ENCODE results near the gene PNKD. TPM values are rescaled to one million over a fixed set of nuclear protein-coding genes. Genes with fewer than 3 reads are reported as not detected.
"Not testable (repeated sequence)": the region's sequence is repeated elsewhere in the genome, so short reads cannot be mapped to it uniquely, and the experiment has no call there.

The PNKD gene
- total RNA-seq, 4 donors from 2014 or later = 63.9 to 690 (median 70.4) TPM

DNA sequence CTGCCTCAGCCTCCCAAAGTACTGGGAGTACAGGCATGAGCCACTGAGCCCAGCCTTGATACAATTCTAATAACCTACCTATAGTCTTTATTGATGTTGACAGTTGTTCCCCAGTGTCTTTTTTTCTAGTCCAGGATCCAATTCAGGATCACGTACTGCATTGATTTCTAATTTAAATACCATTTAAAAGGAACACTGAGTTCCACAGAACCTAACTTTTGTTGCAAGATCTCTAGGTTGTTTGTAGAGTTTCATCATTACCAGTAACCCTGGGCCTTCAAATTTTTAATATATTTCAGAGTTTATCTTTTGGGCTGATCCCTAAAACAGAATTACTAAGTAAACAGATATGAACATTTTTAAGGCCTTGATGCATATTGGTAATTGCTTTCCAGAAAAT, 43.0 kb downstream of the PNKD start:
- no peaks in the 10 kb centered on the region for H3K36me3 ChIP-seq
- no peak for TF ChIP-seq POLR2A (IDR thresholded peaks at IDR 0.05)
- TF ChIP-seq, protein P1, sequence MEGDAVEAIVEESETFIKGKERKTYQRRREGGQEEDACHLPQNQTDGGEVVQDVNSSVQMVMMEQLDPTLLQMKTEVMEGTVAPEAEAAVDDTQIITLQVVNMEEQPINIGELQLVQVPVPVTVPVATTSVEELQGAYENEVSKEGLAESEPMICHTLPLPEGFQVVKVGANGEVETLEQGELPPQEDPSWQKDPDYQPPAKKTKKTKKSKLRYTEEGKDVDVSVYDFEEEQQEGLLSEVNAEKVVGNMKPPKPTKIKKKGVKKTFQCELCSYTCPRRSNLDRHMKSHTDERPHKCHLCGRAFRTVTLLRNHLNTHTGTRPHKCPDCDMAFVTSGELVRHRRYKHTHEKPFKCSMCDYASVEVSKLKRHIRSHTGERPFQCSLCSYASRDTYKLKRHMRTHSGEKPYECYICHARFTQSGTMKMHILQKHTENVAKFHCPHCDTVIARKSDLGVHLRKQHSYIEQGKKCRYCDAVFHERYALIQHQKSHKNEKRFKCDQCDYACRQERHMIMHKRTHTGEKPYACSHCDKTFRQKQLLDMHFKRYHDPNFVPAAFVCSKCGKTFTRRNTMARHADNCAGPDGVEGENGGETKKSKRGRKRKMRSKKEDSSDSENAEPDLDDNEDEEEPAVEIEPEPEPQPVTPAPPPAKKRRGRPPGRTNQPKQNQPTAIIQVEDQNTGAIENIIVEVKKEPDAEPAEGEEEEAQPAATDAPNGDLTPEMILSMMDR (IDR thresholded peaks at IDR 0.05) = no peak
- peak overlapping the region in 1 of 4 donors; percentile 84 for H3K27ac ChIP-seq
- H3K4me1 ChIP-seq = peaks cover 0 to 12% (median 0%) of the 10 kb centered on the region in 4 donors
- DNase-seq = no peak
- no peaks in the 10 kb centered on the region for H3K27me3 ChIP-seq
- no peak overlapping the region for H3K4me3 ChIP-seq
- no peaks in the 10 kb centered on the region for H3K9me3 ChIP-seq

DNA sequence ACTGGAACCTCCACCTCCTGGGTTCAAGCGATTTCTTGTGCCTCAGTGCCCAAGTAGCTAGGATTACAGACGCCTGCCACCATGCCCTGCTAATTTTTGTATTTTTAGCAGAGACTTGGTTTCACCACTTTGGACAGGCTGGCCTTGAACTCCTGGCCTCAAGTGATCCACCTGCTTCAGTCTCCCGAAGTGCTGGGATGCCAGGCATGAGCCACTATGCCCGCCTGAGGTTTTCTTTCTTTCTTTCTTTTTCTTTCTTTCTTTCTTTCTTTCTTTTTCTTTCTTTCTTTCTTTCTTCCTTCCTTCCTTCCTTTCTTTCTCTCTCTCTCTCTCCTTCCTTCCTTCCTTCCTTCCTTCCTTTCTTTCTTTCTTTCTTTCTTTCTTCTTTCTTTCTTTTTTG, 44.4 kb downstream of the PNKD start:
- H3K4me3 ChIP-seq, H3K27ac ChIP-seq, H3K36me3 ChIP-seq, H3K27me3 ChIP-seq, DNase-seq, H3K9me3 ChIP-seq: not testable (repeated sequence)
- H3K4me1 ChIP-seq = peaks cover 0 to 12% (median 0%) of the 10 kb centered on the region in 4 donors

DNA sequence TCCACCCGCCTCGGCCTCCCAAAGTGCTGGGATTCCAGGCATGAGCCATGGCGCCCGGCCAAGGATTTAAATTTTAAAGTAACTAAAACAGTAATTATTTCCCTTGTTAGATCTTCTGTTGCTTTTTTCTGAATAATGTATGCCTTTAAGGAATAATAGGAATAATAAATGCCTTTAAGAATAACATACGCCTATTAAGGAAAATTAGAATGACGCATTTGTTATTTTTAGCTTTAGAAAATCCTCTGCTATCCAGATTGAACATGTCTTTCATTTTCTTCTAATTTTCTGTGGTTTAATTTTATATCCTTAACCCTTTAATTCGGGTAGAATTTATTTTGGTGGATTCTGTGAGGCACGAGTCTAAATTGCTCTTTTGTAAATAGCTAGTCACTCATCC, 45.1 kb downstream of the PNKD start:
- no peak overlapping the region for H3K27ac ChIP-seq
- H3K4me1 ChIP-seq = peaks cover 0 to 12% (median 0%) of the 10 kb centered on the region in 4 donors
- no peaks in the 10 kb centered on the region for H3K9me3 ChIP-seq
- H3K27me3 ChIP-seq = no peaks in the 10 kb centered on the region
- H3K36me3 ChIP-seq = no peaks in the 10 kb centered on the region
- TF ChIP-seq POLR2A (IDR thresholded peaks at IDR 0.05) = no peak
- TF ChIP-seq, protein P1 (IDR thresholded peaks at IDR 0.05) = no peak
- no peak for DNase-seq
- no peak overlapping the region for H3K4me3 ChIP-seq

DNA sequence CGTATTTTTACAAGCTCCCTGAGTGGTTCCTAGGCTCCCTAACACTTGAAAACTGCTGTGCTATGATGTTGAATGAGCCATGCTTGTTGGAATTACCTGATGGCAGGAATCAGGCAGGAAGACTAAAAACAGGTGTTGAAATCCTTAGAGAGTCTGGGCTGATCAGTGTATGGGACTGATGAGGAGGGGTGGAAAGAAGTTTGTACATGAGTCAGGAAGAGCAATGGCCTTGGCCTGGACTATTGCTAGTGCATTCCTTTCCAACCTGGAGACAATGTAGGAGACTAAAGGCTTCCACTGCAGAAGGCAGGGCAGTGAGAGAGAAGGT, 46.9 kb downstream of the PNKD start:
- H3K4me3 ChIP-seq = no peak overlapping the region
- TF ChIP-seq, protein P1 (IDR thresholded peaks at IDR 0.05) = no peak
- TF ChIP-seq POLR2A (IDR thresholded peaks at IDR 0.05) = no peak
- no peaks in the 10 kb centered on the region for H3K9me3 ChIP-seq
- no peak for DNase-seq
- H3K27ac ChIP-seq = no peak overlapping the region
- no peaks in the 10 kb centered on the region for H3K36me3 ChIP-seq
- peaks cover 0 to 16% (median 0%) of the 10 kb centered on the region in 4 donors for H3K4me1 ChIP-seq
- H3K27me3 ChIP-seq = no peaks in the 10 kb centered on the region

DNA sequence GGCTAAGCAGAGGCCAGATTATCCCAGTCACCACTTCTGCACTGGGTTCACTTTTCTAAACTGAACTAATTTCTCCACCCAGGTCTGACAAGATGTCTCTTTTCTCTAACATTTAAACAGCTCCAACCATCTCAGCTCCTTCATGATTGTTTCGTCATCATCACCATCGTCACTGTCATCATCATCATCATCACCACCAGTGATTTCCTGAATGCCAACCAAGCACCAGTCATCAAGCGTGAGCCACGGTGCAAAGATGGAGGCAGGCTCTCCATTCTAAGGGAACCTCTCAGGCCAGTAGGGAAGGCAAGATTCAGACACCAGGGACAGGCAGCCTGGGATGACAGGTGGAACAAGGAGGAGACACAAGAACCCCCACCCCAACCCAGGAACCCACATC, 47.5 kb downstream of the PNKD start:
- no peak for DNase-seq
- no peak overlapping the region for H3K4me3 ChIP-seq
- no peak overlapping the region for H3K27ac ChIP-seq

DNA sequence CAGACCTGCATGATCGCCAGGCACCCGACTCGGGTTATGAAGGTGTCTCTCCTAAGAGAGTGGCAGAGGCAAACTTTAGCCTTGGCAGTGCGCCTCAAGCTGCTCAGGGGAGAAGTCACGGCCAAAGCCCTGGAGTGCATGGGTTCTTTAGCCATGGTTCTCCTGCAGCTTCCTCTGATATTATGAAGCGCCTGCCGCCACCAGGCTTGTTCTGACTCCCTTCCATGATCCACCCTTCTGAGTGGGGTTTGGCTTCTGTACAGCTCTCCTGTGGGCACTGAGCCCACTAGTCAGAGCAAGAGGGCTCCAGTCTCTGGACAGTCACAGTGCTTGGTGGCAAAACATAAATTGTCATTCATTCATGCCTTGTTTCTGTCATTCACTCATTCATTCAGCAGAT, 47.9 kb downstream of the PNKD start:
- H3K4me3 ChIP-seq = no peak overlapping the region
- no peaks in the 10 kb centered on the region for H3K27me3 ChIP-seq
- no peak overlapping the region for H3K27ac ChIP-seq
- H3K9me3 ChIP-seq = no peaks in the 10 kb centered on the region
- no peaks in the 10 kb centered on the region for H3K36me3 ChIP-seq
- DNase-seq = no peak
- TF ChIP-seq POLR2A (IDR thresholded peaks at IDR 0.05) = no peak
- TF ChIP-seq, protein P1 (IDR thresholded peaks at IDR 0.05) = no peak
- peaks cover 0 to 15% (median 0%) of the 10 kb centered on the region in 4 donors for H3K4me1 ChIP-seq

More for the DNA sequence above, 47.5 kb downstream of the PNKD start:
- Histone ChIP-seq H3K36me3 (no peaks in the 10 kb centered on the region), H3K9me3 (no peaks in the 10 kb centered on the region), H3K27me3 (no peaks in the 10 kb centered on the region), H3K4me1 (peaks cover 0 to 15% (median 0%) of the 10 kb centered on the region in 4 donors)
- TF ChIP-seq POLR2A (IDR thresholded peaks at IDR 0.05) = no peak
- TF ChIP-seq, protein P1 (IDR thresholded peaks at IDR 0.05) = no peak

Data from Peyer's patch (tissue), 4 donors.